Myocyte (in vitro differentiated cells): ENCODE results near the gene PARM1. TPM values are rescaled to one million over a fixed set of nuclear protein-coding genes. Genes with fewer than 3 reads are reported as not detected.

Experiments used
- DNase-seq: peaks from one replicate; pipeline ENCODE4 v3.0.0-alpha.2; 2012; ENCODE audit warnings: low read depth
- total RNA-seq: library from RNA; depleted of rRNA; stranded (reverse); fragments of >200 nt; gene quantifications from 2 replicates; pipeline ENCODE4 v1.2.3, GENCODE V29; 2014

The PARM1 gene
- total RNA-seq, 1 donor from 2014 or later = 1.3 TPM

- DNase-seq = no peak
These were observed 49.8 kb downstream of the PARM1 start for GRCh38 chr4:74982546-74983252.

GRCh38 chr4:74983253-74983635, 50.3 kb downstream of the PARM1 start:
- DNase-seq = no peak

DNA sequence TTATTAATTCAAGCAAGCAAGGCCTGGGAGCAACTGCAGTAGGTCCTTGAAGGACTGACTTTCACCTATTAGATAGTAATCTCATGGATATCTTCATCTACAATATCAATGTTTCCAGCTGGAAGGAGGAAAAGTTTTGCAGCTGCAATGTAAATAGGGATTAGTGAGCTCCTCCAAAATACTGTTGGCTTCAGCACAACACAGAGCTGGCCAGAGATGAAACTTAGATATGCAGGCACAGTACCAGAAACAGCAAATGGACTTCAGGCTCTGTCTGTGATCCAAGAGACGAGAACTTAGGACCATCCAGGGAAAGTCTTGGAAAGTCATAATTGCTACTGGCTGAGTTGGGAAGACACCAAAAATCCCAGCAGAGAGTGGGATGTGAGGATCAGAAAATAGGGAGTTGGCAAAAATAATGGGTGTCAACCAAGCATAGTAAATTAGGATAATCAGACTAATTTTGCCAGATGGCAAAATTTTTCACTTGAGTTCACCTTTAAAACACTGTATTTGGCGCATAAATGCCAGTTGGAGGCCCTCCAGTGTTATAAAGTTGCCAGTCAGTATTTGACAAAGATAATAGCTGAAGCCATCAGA, 57.5 kb downstream of the PARM1 start:
- no peak for DNase-seq

GRCh38 chr4:74994436-74994835, 61.5 kb downstream of the PARM1 start:
- DNase-seq = peak; percentile 36

- no peak for DNase-seq
These were observed 64.1 kb downstream of the PARM1 start for GRCh38 chr4:74996996-74997395.

DNA sequence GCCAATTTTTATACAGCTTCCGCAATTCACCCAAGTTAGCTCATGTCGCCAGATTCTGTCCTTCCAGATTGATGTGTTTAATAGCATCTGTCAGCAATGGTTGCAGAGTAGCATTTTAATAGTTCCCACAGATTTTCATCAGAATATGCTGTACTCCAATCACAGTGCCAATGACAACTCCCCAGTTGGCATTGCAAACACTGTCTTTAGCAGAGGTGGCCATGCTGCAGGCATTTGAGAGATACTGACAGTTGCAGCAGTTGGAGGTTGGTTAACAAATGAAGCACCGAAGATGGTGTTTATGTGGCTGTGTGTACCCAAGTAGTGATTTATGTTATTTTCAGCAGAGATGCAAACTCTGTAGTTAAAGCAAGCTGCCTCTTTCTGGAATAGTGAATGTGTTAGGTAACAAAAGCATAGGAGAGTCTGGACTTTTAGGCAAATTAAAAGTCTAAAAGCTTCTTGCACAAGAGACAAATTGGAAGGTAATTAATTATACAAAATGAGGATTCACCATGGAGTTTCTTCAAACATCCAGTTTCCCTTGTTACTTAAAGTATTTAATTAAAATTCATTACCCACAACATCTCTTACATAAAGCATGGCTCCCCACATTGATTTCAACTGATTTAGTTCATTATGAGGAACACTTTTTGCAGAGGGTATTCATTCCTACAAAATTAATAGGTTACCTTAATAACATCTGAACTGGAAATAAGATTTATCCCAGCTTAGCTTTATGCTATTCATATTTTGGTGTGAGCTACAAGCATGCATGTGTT, 65.2 kb downstream of the PARM1 start:
- no peak for DNase-seq

DNA sequence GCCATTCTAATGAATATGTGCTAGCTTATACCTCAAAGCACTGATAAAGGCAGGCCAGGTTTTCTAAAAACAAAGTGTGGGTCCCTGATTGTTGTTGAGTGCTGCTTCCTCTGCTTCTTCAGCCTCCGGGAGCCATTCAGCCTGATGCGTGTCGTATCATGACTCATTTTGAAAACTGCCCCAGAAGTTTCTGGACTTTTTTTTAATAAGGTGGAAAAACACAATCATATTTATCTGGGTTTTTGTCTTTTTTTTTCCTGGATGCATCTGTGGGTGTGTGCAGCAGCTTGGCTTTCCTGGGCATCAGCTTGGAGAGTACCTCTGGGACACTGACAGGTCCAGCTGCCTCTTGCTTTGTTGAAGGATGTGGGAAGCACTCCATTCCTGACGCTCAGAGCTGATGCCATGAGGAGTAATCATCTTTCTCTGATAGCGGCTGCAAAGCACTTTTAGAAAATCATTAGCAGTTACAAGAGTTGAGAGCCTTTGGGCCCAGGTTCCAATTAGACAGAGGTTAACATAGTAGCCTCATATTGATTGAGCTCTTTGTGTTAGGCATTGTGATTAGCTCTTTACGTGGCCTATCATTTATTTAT, 66.9 kb downstream of the PARM1 start:
- DNase-seq = peak; percentile 11

- DNase-seq = no peak
These were observed 69.0 kb downstream of the PARM1 start for GRCh38 chr4:75001871-75002270.

GRCh38 chr4:75002381-75002780, 69.5 kb downstream of the PARM1 start:
- DNase-seq = no peak

DNA sequence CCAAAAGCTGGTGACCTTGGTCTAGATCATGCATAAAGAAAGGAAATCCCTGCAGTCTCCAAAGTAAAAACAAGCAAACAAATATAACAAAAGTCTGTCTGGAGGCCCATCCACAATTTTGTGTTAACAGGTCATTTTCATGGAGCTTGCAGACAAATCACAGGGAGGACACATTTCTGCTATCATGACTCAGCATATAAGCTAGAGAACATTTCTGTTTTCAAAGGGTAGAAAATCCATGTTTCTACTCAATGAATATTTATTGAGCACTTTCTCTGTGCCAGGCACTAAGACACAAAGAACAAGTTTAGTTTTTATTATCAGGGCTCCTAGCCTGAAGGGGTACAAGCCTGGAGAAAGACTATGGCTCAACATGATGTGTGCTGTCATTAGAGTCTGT, 71.1 kb downstream of the PARM1 start:
- no peak for DNase-seq

DNA sequence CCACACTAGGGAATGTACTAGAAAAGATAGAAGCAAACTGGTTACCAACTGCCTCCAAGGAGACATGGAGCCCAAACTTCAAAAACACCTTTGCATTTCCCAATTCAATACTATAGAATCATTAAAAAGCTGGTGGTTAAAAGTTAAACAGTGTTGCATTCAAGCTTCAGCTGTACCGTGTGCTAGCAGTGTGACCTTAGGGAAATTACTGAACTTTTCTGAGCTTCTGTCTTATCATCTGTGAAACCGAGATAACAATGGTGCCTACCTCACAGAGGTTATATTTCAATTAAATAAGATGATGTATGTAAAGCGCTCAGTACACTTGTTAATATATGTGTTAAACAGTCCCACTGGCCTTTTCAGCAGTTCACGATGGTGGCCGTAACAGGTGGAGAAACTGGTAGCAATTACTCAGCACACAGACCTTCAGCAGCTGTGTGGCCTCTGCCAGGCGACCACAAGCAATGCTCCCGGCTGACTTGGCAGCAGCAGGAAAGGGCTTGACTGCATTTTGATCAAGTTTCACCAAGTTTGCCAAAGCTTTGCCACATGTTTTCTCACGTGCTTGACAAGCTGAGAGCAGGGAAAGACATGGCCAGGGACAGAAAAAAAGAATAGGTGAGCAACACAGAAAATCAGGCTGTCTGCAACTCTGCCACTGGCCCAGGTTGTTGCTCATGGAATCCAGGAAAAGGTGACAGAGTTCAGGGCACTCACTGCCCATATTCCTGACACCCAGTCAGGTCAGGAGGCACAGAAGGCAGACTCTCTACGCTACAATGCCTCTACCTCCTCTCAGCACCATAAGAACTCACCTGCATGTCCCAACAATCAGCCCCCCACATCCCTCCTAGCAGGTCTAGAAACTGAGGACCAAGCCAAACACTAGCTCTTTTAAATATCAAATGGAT, 72.1 kb downstream of the PARM1 start:
- peak; percentile 85 for DNase-seq

GRCh38 chr4:75005727-75006126, 72.8 kb downstream of the PARM1 start:
- peak; percentile 4 for DNase-seq

DNA sequence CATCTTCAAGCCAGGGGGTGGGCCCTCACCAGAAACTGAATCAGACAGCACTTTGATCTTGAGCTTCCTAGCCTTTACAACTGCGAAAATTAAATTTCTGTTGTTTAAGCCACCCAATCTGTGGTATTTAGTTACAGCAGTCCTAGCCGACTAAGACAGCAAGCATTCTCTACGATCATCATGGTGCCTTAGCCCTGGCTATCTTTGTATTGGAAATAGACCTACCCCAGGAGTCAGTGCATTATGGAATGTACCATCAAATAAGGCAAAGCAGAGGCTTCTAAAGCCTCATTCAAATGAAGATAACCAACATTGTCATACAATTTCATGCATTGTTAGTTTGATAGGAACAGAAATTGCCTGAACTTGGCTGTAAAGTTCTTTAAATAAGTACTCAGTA, 75.0 kb downstream of the PARM1 start:
- DNase-seq = no peak

GRCh38 chr4:75009138-75009537, 76.2 kb downstream of the PARM1 start:
- no peak for DNase-seq

- no peak for DNase-seq
These were observed 78.3 kb downstream of the PARM1 start for GRCh38 chr4:75011131-75011795.

DNA sequence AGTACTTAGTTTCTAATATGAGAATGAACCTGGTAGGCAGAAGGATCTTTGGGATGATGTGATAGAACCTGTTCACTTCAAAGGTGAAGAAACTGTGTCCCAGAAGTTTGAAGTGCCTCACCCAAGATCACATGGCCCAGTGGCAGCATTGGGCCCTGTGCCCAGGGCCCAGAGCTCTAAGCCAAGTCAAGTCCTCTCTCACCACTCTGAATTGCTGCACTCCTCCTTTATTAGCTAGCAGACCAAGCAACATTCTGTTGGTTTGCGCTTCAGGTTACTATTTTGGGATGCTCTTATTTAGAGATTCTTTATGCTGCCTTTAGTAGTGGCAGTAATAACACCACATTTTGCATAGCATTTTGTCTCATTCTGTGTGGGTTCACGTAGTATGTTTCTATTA, 82.7 kb downstream of the PARM1 start:
- DNase-seq = peak; percentile 10

DNA sequence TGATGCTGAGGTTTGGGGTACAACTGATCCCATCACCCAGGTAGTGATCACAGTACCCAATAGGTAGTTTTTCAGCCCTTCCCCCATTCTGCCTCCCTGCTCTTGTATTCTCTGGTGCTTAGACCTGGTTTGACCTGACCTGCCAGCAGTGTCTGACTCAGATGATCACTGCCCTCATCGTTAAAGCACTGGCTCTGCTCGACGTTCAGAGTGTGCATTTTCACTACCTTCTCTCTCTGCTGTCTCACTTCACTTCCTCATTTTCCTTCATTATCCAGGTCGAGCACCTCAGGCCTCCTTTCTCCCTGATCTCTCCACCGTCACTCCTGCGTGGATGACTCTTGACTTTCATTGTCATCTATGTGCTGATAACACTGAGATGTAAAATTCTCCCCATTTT, 83.6 kb downstream of the PARM1 start:
- no peak for DNase-seq

DNA sequence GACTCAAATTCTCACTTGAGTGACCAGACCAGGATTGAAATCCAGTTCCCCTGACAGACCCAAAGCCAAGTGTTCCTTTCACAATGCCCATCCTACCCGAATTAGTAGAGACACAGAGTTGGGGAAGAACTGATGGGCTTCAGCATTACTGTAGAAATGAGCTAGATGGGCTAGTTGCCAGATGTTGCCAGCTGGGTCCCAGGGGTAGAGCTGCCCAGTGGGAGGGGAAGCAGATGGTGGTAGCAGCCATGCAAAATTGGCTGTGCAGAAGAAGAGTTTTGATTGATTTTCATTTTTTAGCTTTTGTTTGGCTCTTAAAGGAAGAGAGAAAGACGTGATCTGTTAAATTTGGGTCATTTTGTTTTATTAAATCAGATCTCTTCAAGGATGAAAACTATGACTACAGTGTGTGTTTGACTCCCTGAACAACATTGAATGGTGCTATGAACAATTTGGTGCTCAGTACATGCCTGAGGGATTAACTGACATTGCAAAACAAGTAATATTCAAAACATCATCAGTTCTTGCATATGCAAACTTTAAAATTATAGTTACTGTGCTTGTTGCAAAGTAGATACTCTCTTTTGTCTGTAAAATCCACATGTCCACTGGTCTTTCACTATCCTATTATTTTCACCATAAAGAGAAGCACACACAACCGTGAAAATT, 86.0 kb downstream of the PARM1 start:
- no peak for DNase-seq

DNA sequence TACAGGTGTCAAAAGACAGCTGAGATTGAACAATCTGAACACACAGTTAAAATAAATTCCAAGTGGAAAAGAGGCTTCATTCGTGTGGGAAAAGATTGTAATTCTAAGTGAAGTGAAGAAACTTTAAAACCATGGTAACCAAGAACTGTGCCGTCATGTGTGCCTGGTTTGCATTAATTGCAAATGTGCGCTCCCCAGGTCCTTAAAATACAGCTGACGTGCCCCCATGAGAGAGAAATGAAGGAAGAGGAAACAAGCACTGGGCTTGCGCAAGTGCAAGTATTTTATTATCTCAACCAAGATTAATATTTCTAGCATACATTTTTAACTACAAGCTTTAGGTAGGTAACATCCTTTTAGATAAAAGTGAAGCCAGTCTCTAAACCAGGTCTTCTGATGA, 92.5 kb downstream of the PARM1 start:
- DNase-seq = no peak
